GM18508 (cell line): ENCODE data around the gene TAGLN2.

Experiments
- ATAC-seq: cut with Tn5 transposase; IDR thresholded peaks from one replicate; pipeline ENCODE4 v1.9.1; 2021; ENCODE audit warnings: moderate number of reproducible peaks; ENCODE audit not compliant: insufficient read depth, unreplicated experiment

TAGLN2 gene

GRCh38 chr1:159924791-159925718 lies at the start of gene TAGLN2:
TSS of gene TAGLN2 (minus strand) at chr1:159925507. CDS start at chr1:159920509, 4,998 bp downstream.
- peak; percentile 38 for ATAC-seq

GRCh38 chr1:159974350-159974965 lies 49.2 kb upstream of the TAGLN2 start:
- no peak for ATAC-seq

GRCh38 chr1:159973350-159973940 lies 48.1 kb upstream of the TAGLN2 start:
- no peak for ATAC-seq

GRCh38 chr1:159972443-159973205 lies 47.3 kb upstream of the TAGLN2 start:
- no peak for ATAC-seq

- ATAC-seq: no peak
Measured at GRCh38 chr1:159970932-159971342, 45.6 kb upstream of the TAGLN2 start.

- ATAC-seq: no peak
Measured at GRCh38 chr1:159968901-159969300, 43.6 kb upstream of the TAGLN2 start.

GRCh38 chr1:159965263-159965662 lies 40.0 kb upstream of the TAGLN2 start:
- ATAC-seq: no peak

GRCh38 chr1:159964144-159964543 lies 38.8 kb upstream of the TAGLN2 start:
- no peak for ATAC-seq

- ATAC-seq: no peak
Measured at GRCh38 chr1:159962176-159962575, 36.9 kb upstream of the TAGLN2 start.

- ATAC-seq: no peak
Measured at GRCh38 chr1:159961636-159962035, 36.3 kb upstream of the TAGLN2 start.

GRCh38 chr1:159960721-159961381 lies 35.5 kb upstream of the TAGLN2 start:
- ATAC-seq: no peak

GRCh38 chr1:159959451-159959850 lies 34.1 kb upstream of the TAGLN2 start:
- ATAC-seq: no peak

GRCh38 chr1:159958719-159959380 lies 33.5 kb upstream of the TAGLN2 start:
- ATAC-seq: no peak

- ATAC-seq: no peak
Measured at GRCh38 chr1:159957824-159958268, 32.5 kb upstream of the TAGLN2 start.

GRCh38 chr1:159955456-159955855 lies 30.1 kb upstream of the TAGLN2 start:
- ATAC-seq: no peak

- no peak for ATAC-seq
Measured at GRCh38 chr1:159953536-159954515, 28.5 kb upstream of the TAGLN2 start, which contains the start of gene SLAMF9. TSS of gene SLAMF9 (minus strand) at chr1:159954237. CDS start at chr1:159954137, 100 bp downstream.

GRCh38 chr1:159952932-159953331 lies 27.6 kb upstream of the TAGLN2 start:
- ATAC-seq: no peak

- ATAC-seq: no peak
Measured at GRCh38 chr1:159951551-159951950, 26.2 kb upstream of the TAGLN2 start.
